Trophoblast cell (in vitro differentiated cells and primary cell): ENCODE data around the gene VSIR.

ENCODE experiments used
- DNase-seq, 2 donors: peaks; one replicate each; pipeline ENCODE4 v3.0.0-alpha.2; 2016
- H2AFZ ChIP-seq: 2 replicates; pipeline ENCODE4 v1.6.1; 2013; ENCODE audit warnings: low read length, moderate library complexity, mild to moderate bottlenecking; ENCODE audit not compliant: insufficient read depth, poor library complexity
- H2AK5ac ChIP-seq: 2 replicates; pipeline ENCODE4 v1.6.1; 2013; ENCODE audit warnings: mild to moderate bottlenecking, low read length
- H2BK120ac ChIP-seq: 2 replicates; pipeline ENCODE4 v1.6.1; 2013; ENCODE audit warnings: low read length, mild to moderate bottlenecking, moderate library complexity; ENCODE audit not compliant: insufficient read depth, poor library complexity
- H2BK12ac ChIP-seq: 2 replicates; pipeline ENCODE4 v1.6.1; 2013; ENCODE audit warnings: mild to moderate bottlenecking, low read length, moderate library complexity
- H2BK5ac ChIP-seq: 2 replicates; pipeline ENCODE4 v1.6.1; 2013; ENCODE audit warnings: low read length, low read depth, moderate library complexity, mild to moderate bottlenecking; ENCODE audit not compliant: poor library complexity
- H3K14ac ChIP-seq: 2 replicates; pipeline ENCODE4 v1.6.1; 2013; ENCODE audit warnings: mild to moderate bottlenecking, low read length
- H3K18ac ChIP-seq: 2 replicates; pipeline ENCODE4 v1.6.1; 2013; ENCODE audit warnings: mild to moderate bottlenecking, low read length
- H3K23ac ChIP-seq: 2 replicates; pipeline ENCODE4 v1.6.1; 2013; ENCODE audit warnings: low read length
- H3K27ac ChIP-seq: 2 replicates; pipeline ENCODE4 v1.5.1; 2013; ENCODE audit warnings: low read depth, mild to moderate bottlenecking, inconsistent platforms, low read length, moderate library complexity
- H3K27me3 ChIP-seq: 2 replicates; pipeline ENCODE4 v1.6.1; 2013; ENCODE audit warnings: inconsistent platforms, mild to moderate bottlenecking, low read length, moderate library complexity; ENCODE audit not compliant: insufficient read depth
- H3K36me3 ChIP-seq, 2 experiments: 1 replicate in 1 of 2; 2 replicates in 1 of 2; pipeline ENCODE4 v1.6.1; 2013; ENCODE audit warnings: low read length in 2 of 2, mild to moderate bottlenecking in 2 of 2, moderate library complexity in 1 of 2; ENCODE audit not compliant: insufficient read depth in 2 of 2, control insufficient read depth in 1 of 2
- H3K4ac ChIP-seq: 2 replicates; pipeline ENCODE4 v1.6.1; 2013; ENCODE audit warnings: low read depth, mild to moderate bottlenecking, low read length, moderate library complexity
- H3K4me1 ChIP-seq, 2 experiments: 1 replicate in 1 of 2; 2 replicates in 1 of 2; pipeline ENCODE4 v1.6.1; 2013; ENCODE audit warnings: low read length in 2 of 2, mild to moderate bottlenecking in 2 of 2, moderate library complexity in 1 of 2; ENCODE audit not compliant: insufficient read depth in 2 of 2, control insufficient read depth in 1 of 2
- H3K4me2 ChIP-seq: 2 replicates; pipeline ENCODE4 v1.6.1; 2013; ENCODE audit warnings: inconsistent platforms, mild to moderate bottlenecking, low read length, moderate library complexity
- H3K4me3 ChIP-seq: 2 replicates; pipeline ENCODE4 v1.5.1; 2013; ENCODE audit warnings: mild to moderate bottlenecking, low read depth, low read length, inconsistent platforms
- H3K79me1 ChIP-seq: one replicate; pipeline ENCODE4 v1.6.1; 2013; ENCODE audit warnings: low read length
- H3K79me2 ChIP-seq: 2 replicates; pipeline ENCODE4 v1.6.1; 2013; ENCODE audit warnings: low read length, mild to moderate bottlenecking; ENCODE audit not compliant: control insufficient read depth, insufficient read depth, poor library complexity
- H3K9ac ChIP-seq: 2 replicates; pipeline ENCODE4 v1.6.1; 2013; ENCODE audit warnings: mild to moderate bottlenecking, low read length
- H3K9me3 ChIP-seq: 2 replicates; pipeline ENCODE4 v1.6.1; 2013; ENCODE audit warnings: low read depth, mild to moderate bottlenecking, control low read depth, inconsistent platforms, low read length; ENCODE audit not compliant: insufficient read depth
- H4K12ac ChIP-seq: 2 replicates; pipeline ENCODE4 v1.6.1; 2013; ENCODE audit warnings: low read depth, mild to moderate bottlenecking, low read length, moderate library complexity
- H4K8ac ChIP-seq: 2 replicates; pipeline ENCODE4 v1.6.1; 2013; ENCODE audit warnings: low read depth, mild to moderate bottlenecking, low read length, moderate library complexity
- H4K91ac ChIP-seq: one replicate; pipeline ENCODE4 v1.6.1; 2013; ENCODE audit warnings: low read depth, mild to moderate bottlenecking, low read length, moderate library complexity
- WGBS: extraction: QIAGEN DNeasy Blood & Tissue Kit; methylation state at CpG from one replicate; pipeline ENCODE4 v1.1.7; 2013; ENCODE audit warnings: missing lambda C conversion rate; ENCODE audit not compliant: insufficient read length, insufficient coverage; ENCODE audit errors: extremely low coverage; 5-methylcytosine and 5-hydroxymethylcytosine counted together

Gene VSIR

GRCh38 chr10:71739358-71739900 is 33.9 kb downstream of the VSIR start:
- Histone ChIP-seq H3K4ac (no peak overlapping the region), H3K9ac (no peak overlapping the region), H2BK12ac (no peak overlapping the region), H2AFZ (no peak overlapping the region), H4K91ac (no peak overlapping the region), H2BK120ac (no peak overlapping the region), H3K23ac (no peak overlapping the region), H3K27me3 (no peaks in the 10 kb centered on the region), H3K27ac (no peak overlapping the region), H3K4me1 (no peaks in the 10 kb centered on the region), H3K18ac (no peak overlapping the region), H3K4me3 (no peak overlapping the region), H2AK5ac (no peak overlapping the region), H3K9me3 (peaks cover 5% of the 10 kb centered on the region), H3K36me3 (no peaks in the 10 kb centered on the region), H3K79me2 (no peaks in the 10 kb centered on the region), H3K14ac (no peak overlapping the region), H3K4me2 (no peak overlapping the region), H4K8ac (no peak overlapping the region), H2BK5ac (no peak overlapping the region), H4K12ac (no peak overlapping the region), H3K79me1 (no peaks in the 10 kb centered on the region)
- DNase-seq = no peak
- WGBS = no CpG with 5 or more reads among the region's 8 CpGs

GRCh38 chr10:71737834-71738197 is 35.5 kb downstream of the VSIR start:
- Histone ChIP-seq H3K27ac (no peak overlapping the region), H3K36me3 (no peaks in the 10 kb centered on the region), H3K4me1 (no peaks in the 10 kb centered on the region), H3K79me2 (no peaks in the 10 kb centered on the region), H3K4me3 (no peak overlapping the region), H2BK5ac (no peak overlapping the region), H3K4ac (no peak overlapping the region), H2AFZ (no peak overlapping the region), H3K18ac (no peak overlapping the region), H3K14ac (no peak overlapping the region), H4K8ac (no peak overlapping the region), H3K23ac (no peak overlapping the region), H3K9ac (no peak overlapping the region), H4K12ac (no peak overlapping the region), H4K91ac (no peak overlapping the region), H2AK5ac (no peak overlapping the region), H3K27me3 (no peaks in the 10 kb centered on the region), H2BK12ac (no peak overlapping the region), H2BK120ac (no peak overlapping the region), H3K9me3 (peaks cover 5% of the 10 kb centered on the region), H3K79me1 (no peaks in the 10 kb centered on the region), H3K4me2 (no peak overlapping the region)
- no peak for DNase-seq
- no CpG with 5 or more reads among the region's 3 CpGs for whole genome bisulfite sequencing

GRCh38 chr10:71737001-71737833 is 36.1 kb downstream of the VSIR start:
- H4K8ac ChIP-seq = no peak overlapping the region
- H3K9me3 ChIP-seq = peaks cover 4% of the 10 kb centered on the region
- H3K27me3 ChIP-seq = no peaks in the 10 kb centered on the region
- H4K91ac ChIP-seq = no peak overlapping the region
- H4K12ac ChIP-seq = no peak overlapping the region
- H3K4ac ChIP-seq = no peak overlapping the region
- H2AK5ac ChIP-seq = no peak overlapping the region
- no peak overlapping the region for H2BK5ac ChIP-seq
- H3K4me2 ChIP-seq = no peak overlapping the region
- no peak overlapping the region for H2BK12ac ChIP-seq
- H3K79me1 ChIP-seq = no peaks in the 10 kb centered on the region
- H2BK120ac ChIP-seq = no peak overlapping the region
- no peaks in the 10 kb centered on the region for H3K79me2 ChIP-seq
- no peaks in the 10 kb centered on the region for H3K36me3 ChIP-seq
- DNase-seq = no peak
- H3K4me1 ChIP-seq = no peaks in the 10 kb centered on the region
- no peak overlapping the region for H3K9ac ChIP-seq
- H3K18ac ChIP-seq = no peak overlapping the region
- no peak overlapping the region for H3K4me3 ChIP-seq
- H3K14ac ChIP-seq = no peak overlapping the region
- H3K27ac ChIP-seq = no peak overlapping the region
- H2AFZ ChIP-seq = no peak overlapping the region
- no CpG with 5 or more reads among the region's 12 CpGs for WGBS
- no peak overlapping the region for H3K23ac ChIP-seq

- no peak overlapping the region for H3K18ac ChIP-seq
- no peak overlapping the region for H2AFZ ChIP-seq
- H3K79me1 ChIP-seq = no peaks in the 10 kb centered on the region
- H2BK120ac ChIP-seq = no peak overlapping the region
- H4K8ac ChIP-seq = no peak overlapping the region
- DNase-seq = no peak
- H4K91ac ChIP-seq = no peak overlapping the region
- no peaks in the 10 kb centered on the region for H3K27me3 ChIP-seq
- WGBS = no CpG with 5 or more reads among the region's 2 CpGs
- no peak overlapping the region for H2AK5ac ChIP-seq
- H3K14ac ChIP-seq = no peak overlapping the region
- H4K12ac ChIP-seq = no peak overlapping the region
- no peak overlapping the region for H3K4me2 ChIP-seq
- no peaks in the 10 kb centered on the region for H3K4me1 ChIP-seq
- no peaks in the 10 kb centered on the region for H3K36me3 ChIP-seq
- H3K79me2 ChIP-seq = no peaks in the 10 kb centered on the region
- no peak overlapping the region for H3K23ac ChIP-seq
- no peak overlapping the region for H2BK12ac ChIP-seq
- H3K9ac ChIP-seq = no peak overlapping the region
- peaks cover 2% of the 10 kb centered on the region for H3K9me3 ChIP-seq
- no peak overlapping the region for H3K27ac ChIP-seq
- H3K4ac ChIP-seq = no peak overlapping the region
- H2BK5ac ChIP-seq = no peak overlapping the region
- H3K4me3 ChIP-seq = no peak overlapping the region
Observed at GRCh38 chr10:71736570-71736952, 36.8 kb downstream of the VSIR start.
